Measurements from ENCODE around the gene KIF13A. TPM values are rescaled to one million over a fixed set of nuclear protein-coding genes. Genes with fewer than 3 reads are reported as not detected.
"Not testable (repeated sequence)": the region's sequence is repeated elsewhere in the genome, so short reads cannot be mapped to it uniquely, and the experiment has no call there.

The KIF13A gene
- total RNA-seq, 1 experiment from 2014 or later = 49.3 TPM

DNA sequence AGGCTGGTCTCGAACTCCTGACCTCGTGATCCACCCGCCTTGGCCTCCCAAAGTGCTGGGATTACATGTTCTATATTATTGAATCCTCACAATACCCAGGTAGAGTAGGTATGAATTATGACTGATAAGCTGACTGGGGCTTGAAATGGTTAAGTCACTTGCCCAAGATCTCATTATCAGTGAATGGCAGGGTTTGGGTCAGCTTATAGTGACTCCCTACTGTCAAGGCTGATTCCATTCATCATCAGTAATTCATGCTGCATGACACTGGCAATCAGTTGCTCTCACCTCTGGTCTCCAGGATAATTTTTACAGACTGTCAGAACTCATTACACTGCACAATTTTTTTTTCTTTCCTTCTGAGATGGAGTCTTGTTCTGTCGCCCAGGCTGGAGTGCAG is 127.6 kb downstream of the KIF13A start:
- Histone ChIP-seq H3K4me1 (ENCODE audit: control insufficient read depth, insufficient read depth, low read length) (peaks cover 18% of the 10 kb centered on the region), H3K27me3 (ENCODE audit: control insufficient read depth, insufficient read depth, low read length) (no peaks in the 10 kb centered on the region), H3K36me3 (ENCODE audit: control insufficient read depth, insufficient read depth, low read length) (no peaks in the 10 kb centered on the region), H3K27ac (ENCODE audit: low read length) (no peak overlapping the region), H3K4me3 (ENCODE audit: low read depth in 2 of 2, low read length in 2 of 2) (no peak overlapping the region), H3K9me3 (ENCODE audit: control insufficient read depth, insufficient read depth, low read depth, low read length) (no peaks in the 10 kb centered on the region)
- DNase-seq (ENCODE audit: low read depth, low spot score) (no peak), ATAC-seq (no peak)
- in situ Hi-C loops (cut with HindIII; ENCODE audit: low pct_unique_long_range_greater_than_20kb, low sequenced_read_pairs) (no loop called here), intact Hi-C loops (cut with micrococcal nuclease; ENCODE audit: unreplicated experiment) (loop anchor here (10.0 kb wide), 2 partner anchors 125 to 265 kb away; partner anchors contain the start of genes KIF13A and NHLRC1)
- ChIA-PET CTCF (no interaction called here), POLR2A (no interaction called here)
- BruUV-seq (replicated peaks) = no TSS peak
- TF ChIP-seq, protein P1, sequence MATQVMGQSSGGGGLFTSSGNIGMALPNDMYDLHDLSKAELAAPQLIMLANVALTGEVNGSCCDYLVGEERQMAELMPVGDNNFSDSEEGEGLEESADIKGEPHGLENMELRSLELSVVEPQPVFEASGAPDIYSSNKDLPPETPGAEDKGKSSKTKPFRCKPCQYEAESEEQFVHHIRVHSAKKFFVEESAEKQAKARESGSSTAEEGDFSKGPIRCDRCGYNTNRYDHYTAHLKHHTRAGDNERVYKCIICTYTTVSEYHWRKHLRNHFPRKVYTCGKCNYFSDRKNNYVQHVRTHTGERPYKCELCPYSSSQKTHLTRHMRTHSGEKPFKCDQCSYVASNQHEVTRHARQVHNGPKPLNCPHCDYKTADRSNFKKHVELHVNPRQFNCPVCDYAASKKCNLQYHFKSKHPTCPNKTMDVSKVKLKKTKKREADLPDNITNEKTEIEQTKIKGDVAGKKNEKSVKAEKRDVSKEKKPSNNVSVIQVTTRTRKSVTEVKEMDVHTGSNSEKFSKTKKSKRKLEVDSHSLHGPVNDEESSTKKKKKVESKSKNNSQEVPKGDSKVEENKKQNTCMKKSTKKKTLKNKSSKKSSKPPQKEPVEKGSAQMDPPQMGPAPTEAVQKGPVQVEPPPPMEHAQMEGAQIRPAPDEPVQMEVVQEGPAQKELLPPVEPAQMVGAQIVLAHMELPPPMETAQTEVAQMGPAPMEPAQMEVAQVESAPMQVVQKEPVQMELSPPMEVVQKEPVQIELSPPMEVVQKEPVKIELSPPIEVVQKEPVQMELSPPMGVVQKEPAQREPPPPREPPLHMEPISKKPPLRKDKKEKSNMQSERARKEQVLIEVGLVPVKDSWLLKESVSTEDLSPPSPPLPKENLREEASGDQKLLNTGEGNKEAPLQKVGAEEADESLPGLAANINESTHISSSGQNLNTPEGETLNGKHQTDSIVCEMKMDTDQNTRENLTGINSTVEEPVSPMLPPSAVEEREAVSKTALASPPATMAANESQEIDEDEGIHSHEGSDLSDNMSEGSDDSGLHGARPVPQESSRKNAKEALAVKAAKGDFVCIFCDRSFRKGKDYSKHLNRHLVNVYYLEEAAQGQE (IDR thresholded peaks at IDR 0.05; ENCODE audit: insufficient read depth in 1 of 2, low read depth in 2 of 2, low read length in 1 of 2) = no peak
- no peak for TF ChIP-seq POLR2AphosphoS5 (IDR thresholded peaks at IDR 0.05; ENCODE audit: low read depth, low read length)
- TF ChIP-seq, protein P2, sequence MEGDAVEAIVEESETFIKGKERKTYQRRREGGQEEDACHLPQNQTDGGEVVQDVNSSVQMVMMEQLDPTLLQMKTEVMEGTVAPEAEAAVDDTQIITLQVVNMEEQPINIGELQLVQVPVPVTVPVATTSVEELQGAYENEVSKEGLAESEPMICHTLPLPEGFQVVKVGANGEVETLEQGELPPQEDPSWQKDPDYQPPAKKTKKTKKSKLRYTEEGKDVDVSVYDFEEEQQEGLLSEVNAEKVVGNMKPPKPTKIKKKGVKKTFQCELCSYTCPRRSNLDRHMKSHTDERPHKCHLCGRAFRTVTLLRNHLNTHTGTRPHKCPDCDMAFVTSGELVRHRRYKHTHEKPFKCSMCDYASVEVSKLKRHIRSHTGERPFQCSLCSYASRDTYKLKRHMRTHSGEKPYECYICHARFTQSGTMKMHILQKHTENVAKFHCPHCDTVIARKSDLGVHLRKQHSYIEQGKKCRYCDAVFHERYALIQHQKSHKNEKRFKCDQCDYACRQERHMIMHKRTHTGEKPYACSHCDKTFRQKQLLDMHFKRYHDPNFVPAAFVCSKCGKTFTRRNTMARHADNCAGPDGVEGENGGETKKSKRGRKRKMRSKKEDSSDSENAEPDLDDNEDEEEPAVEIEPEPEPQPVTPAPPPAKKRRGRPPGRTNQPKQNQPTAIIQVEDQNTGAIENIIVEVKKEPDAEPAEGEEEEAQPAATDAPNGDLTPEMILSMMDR (IDR thresholded peaks at IDR 0.05) = no peak
- TF ChIP-seq SIN3A (IDR thresholded peaks at IDR 0.05; ENCODE audit: borderline replicate concordance, insufficient read depth, low read depth, low read length) = no peak
- no peak for TF ChIP-seq TCF7L2 (IDR thresholded peaks at IDR 0.05; ENCODE audit: low read depth, low read length)

DNA sequence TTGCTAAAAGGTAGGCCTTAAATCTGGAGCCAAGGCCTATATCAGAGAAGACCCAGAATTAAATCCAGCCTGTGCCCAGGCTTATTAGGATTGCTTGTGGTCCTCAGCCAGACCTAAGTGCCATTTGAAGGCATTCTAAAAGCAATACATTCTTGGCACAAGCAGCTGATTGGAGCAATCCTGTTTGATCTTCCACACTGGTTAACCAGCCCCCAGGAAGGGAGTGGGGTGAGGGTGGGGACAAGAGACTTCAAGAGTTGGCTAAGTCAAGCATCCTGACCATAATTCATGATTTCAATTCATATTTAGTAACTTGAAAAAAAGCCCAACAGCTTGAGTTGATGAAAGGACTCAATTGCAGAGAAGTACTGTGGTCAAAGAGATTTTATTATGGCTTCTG is 128.9 kb downstream of the KIF13A start:
- ChIA-PET CTCF (no interaction called here), POLR2A (no interaction called here)
- BruUV-seq (replicated peaks) = no TSS peak
- Histone ChIP-seq H3K9me3 (ENCODE audit: control insufficient read depth, insufficient read depth, low read depth, low read length) (no peaks in the 10 kb centered on the region), H3K36me3 (ENCODE audit: control insufficient read depth, insufficient read depth, low read length) (no peaks in the 10 kb centered on the region), H3K4me1 (ENCODE audit: control insufficient read depth, insufficient read depth, low read length) (peaks cover 6% of the 10 kb centered on the region), H3K4me3 (ENCODE audit: low read depth in 2 of 2, low read length in 2 of 2) (no peak overlapping the region), H3K27me3 (ENCODE audit: control insufficient read depth, insufficient read depth, low read length) (no peaks in the 10 kb centered on the region), H3K27ac (ENCODE audit: low read length) (no peak overlapping the region)
- DNase-seq (ENCODE audit: low read depth, low spot score) (no peak), ATAC-seq (no peak)
- in situ Hi-C loops (cut with HindIII; ENCODE audit: low pct_unique_long_range_greater_than_20kb, low sequenced_read_pairs) (no loop called here), intact Hi-C loops (cut with micrococcal nuclease; ENCODE audit: unreplicated experiment) (no loop called here)
- TF ChIP-seq POLR2AphosphoS5 (IDR thresholded peaks at IDR 0.05; ENCODE audit: low read depth, low read length) = no peak
- no peak for TF ChIP-seq SIN3A (IDR thresholded peaks at IDR 0.05; ENCODE audit: borderline replicate concordance, insufficient read depth, low read depth, low read length)
- TF ChIP-seq, protein P1 (IDR thresholded peaks at IDR 0.05; ENCODE audit: insufficient read depth in 1 of 2, low read depth in 2 of 2, low read length in 1 of 2) = no peak
- TF ChIP-seq, protein P2 (IDR thresholded peaks at IDR 0.05) = no peak
- TF ChIP-seq TCF7L2 (IDR thresholded peaks at IDR 0.05; ENCODE audit: low read depth, low read length) = no peak

DNA sequence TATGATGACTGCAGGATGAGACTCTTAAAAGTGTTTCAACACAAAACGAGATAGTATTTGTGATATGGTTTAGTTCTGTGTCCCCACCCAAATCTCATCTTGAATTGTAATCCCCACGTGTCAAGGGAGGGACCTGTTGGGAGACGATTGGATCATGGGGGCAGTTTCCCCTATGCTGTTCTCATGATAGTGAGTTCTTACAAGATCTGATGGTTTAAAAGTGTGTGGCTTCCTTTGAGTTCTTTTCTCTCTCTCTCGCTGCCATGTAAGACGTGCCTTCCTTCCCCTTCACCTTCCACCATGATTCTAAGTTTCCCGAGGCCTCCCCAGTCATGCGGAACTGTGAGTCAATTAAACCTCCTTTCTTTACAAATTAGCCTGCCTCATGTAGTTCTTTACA is 130.2 kb downstream of the KIF13A start:
- ATAC-seq; H3K27ac ChIP-seq (ENCODE audit: low read length); DNase-seq (ENCODE audit: low read depth, low spot score); H3K4me3 ChIP-seq (ENCODE audit: low read depth in 2 of 2, low read length in 2 of 2); POLR2A ChIA-PET; in situ Hi-C loops (cut with HindIII; ENCODE audit: low pct_unique_long_range_greater_than_20kb, low sequenced_read_pairs); H3K4me1 ChIP-seq (ENCODE audit: control insufficient read depth, insufficient read depth, low read length); H3K36me3 ChIP-seq (ENCODE audit: control insufficient read depth, insufficient read depth, low read length); intact Hi-C loops (cut with micrococcal nuclease; ENCODE audit: unreplicated experiment); H3K27me3 ChIP-seq (ENCODE audit: control insufficient read depth, insufficient read depth, low read length); CTCF ChIA-PET; BruUV-seq (replicated peaks); H3K9me3 ChIP-seq (ENCODE audit: control insufficient read depth, insufficient read depth, low read depth, low read length): not testable (repeated sequence)

Data from Panc1 (cell line).